Breast epithelium (tissue), 4 donors: ENCODE measurements around the gene UGP2. TPM values are rescaled to one million over a fixed set of nuclear protein-coding genes. Genes with fewer than 3 reads are reported as not detected.
A peak's percentile ranks its signal among the peaks of the same experiment; 100 is the strongest.

ENCODE experiments used
- DNase-seq, 2 donors: peaks; one replicate each; pipeline ENCODE4 v3.0.0-alpha.2; 2019; ENCODE audit warnings: low spot score in 2 of 2
- H3K27ac ChIP-seq, 2 donors: fragments of 200-600 bp; sonication (generic) in 1 of 2; one replicate each; pipeline ENCODE4 v1.5.1; 2016 to 2019; ENCODE audit warnings: mild to moderate bottlenecking in 1 of 2
- H3K27me3 ChIP-seq, 2 donors: fragments of 200-600 bp; sonication (generic) in 1 of 2; one replicate each; pipeline versions ENCODE4 v1.5.1 to v1.6.0; 2017 to 2019; ENCODE audit warnings: control low read depth in 1 of 2, mild to moderate bottlenecking in 1 of 2
- H3K36me3 ChIP-seq: fragments of 200-600 bp; one replicate; pipeline ENCODE4 v1.5.1; 2019
- H3K4me1 ChIP-seq, 2 donors: fragments of 200-600 bp; sonication (generic); one replicate each; pipeline ENCODE4 v1.5.1; 2016 to 2019; ENCODE audit warnings: control low read depth in 1 of 2
- H3K4me3 ChIP-seq, 3 donors: fragments of 200-600 bp; sonication (generic); 1 replicate in 2 of 3; 2 replicates in 1 of 3; pipeline ENCODE4 v1.5.1; 2016 to 2019; ENCODE audit warnings: mild to moderate bottlenecking in 3 of 3, moderate library complexity in 2 of 3
- H3K9me3 ChIP-seq, 2 donors: fragments of 200-600 bp; sonication (generic) in 1 of 2; one replicate each; pipeline ENCODE4 v1.5.1; 2016 to 2019; ENCODE audit warnings: control low read depth in 1 of 2
- CTCF ChIP-seq, 3 donors: fragments of 450-650 bp; IDR thresholded peaks; one replicate each; pipeline ENCODE4 v1.5.1; 2016 to 2017; ENCODE audit warnings: antibody characterized with exemption in 3 of 3, mild to moderate bottlenecking in 3 of 3, moderate library complexity in 3 of 3
- POLR2A ChIP-seq: fragments of 450-650 bp; IDR thresholded peaks from one replicate; pipeline ENCODE4 v1.6.1; 2016; ENCODE audit warnings: antibody characterized with exemption, mild to moderate bottlenecking, moderate library complexity
- POLR2AphosphoS5 ChIP-seq, 3 donors: sonication (generic); formaldehyde crosslinking; IDR thresholded peaks; one replicate each; pipeline ENCODE4 v1.6.1; 2017; ENCODE audit warnings: antibody characterized with exemption in 3 of 3
- intact Hi-C: fragments of 100-400 bp; cut with DNase I; formaldehyde crosslinking; loops from one replicate; pipeline ENCODE4 v1.15.1; 2023; ENCODE audit warnings: low total_unique reads
- total RNA-seq, 3 donors: library from RNA; depleted of rRNA; stranded (reverse); fragments of >200 nt; gene quantifications; one replicate each; pipeline ENCODE4 v1.1.0, GENCODE V29; 2016

The UGP2 gene
- total RNA-seq, 3 donors from 2014 or later = 147 to 337 (median 204) TPM

- H3K9me3 ChIP-seq = no peaks in the 10 kb centered on the region
- DNase-seq = no peak
- no peak overlapping the region for H3K4me3 ChIP-seq
- TF ChIP-seq POLR2AphosphoS5 (IDR thresholded peaks at IDR 0.05) (no peak), POLR2A (no peak), CTCF (IDR thresholded peaks at IDR 0.05) (no peak)
- peaks cover 0 to 5% of the 10 kb centered on the region in 2 donors for H3K4me1 ChIP-seq
- H3K36me3 ChIP-seq = no peaks in the 10 kb centered on the region
- no peaks in the 10 kb centered on the region for H3K27me3 ChIP-seq
- intact Hi-C loops = no loop called here
- peak overlapping the region in 1 of 2 donors; percentile 5 for H3K27ac ChIP-seq
Measured at GRCh38 chr2:63893163-63893562, 51.5 kb downstream of the UGP2 start.

GRCh38 chr2:63894167-63894566, 52.5 kb downstream of the UGP2 start:
- Histone ChIP-seq H3K27me3 (no peaks in the 10 kb centered on the region), H3K9me3 (no peaks in the 10 kb centered on the region), H3K36me3 (no peaks in the 10 kb centered on the region), H3K27ac (no peak overlapping the region), H3K4me1 (peaks cover 0 to 5% of the 10 kb centered on the region in 2 donors), H3K4me3 (no peak overlapping the region)
- TF ChIP-seq CTCF (IDR thresholded peaks at IDR 0.05) (no peak), POLR2A (no peak), POLR2AphosphoS5 (IDR thresholded peaks at IDR 0.05) (no peak)
- DNase-seq = no peak
- intact Hi-C loops = no loop called here

GRCh38 chr2:63898839-63899238, 57.1 kb downstream of the UGP2 start:
- no peak for DNase-seq
- Histone ChIP-seq H3K9me3 (peaks cover 5 to 12% of the 10 kb centered on the region in 2 donors), H3K36me3 (no peaks in the 10 kb centered on the region), H3K27ac (no peak overlapping the region), H3K27me3 (no peaks in the 10 kb centered on the region), H3K4me3 (no peak overlapping the region), H3K4me1 (no peaks in the 10 kb centered on the region)
- TF ChIP-seq POLR2AphosphoS5 (IDR thresholded peaks at IDR 0.05) (no peak), CTCF (IDR thresholded peaks at IDR 0.05) (no peak), POLR2A (no peak)
- intact Hi-C loops = no loop called here

DNA sequence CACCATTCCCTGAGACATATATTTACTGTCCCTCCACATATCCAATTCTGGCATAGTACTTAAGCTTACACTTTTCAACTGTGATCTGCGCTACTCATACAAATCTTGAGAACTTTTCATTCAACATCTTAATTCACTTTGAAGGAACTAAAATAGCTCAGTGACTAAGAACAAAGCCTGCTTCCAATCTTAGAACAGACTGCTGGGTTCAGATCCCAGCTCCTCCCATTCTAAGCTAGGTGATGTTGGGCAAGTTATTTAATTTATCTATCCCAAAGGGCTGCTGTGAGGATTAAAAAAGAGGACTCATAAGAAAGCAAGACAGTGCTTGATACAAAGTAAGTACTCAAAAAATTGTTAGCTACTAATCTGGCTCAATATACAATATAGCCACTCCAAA, 57.9 kb downstream of the UGP2 start:
- intact Hi-C loops = no loop called here
- Histone ChIP-seq H3K27ac (no peak overlapping the region), H3K36me3 (no peaks in the 10 kb centered on the region), H3K4me3 (no peak overlapping the region), H3K9me3 (peaks cover 5 to 12% of the 10 kb centered on the region in 2 donors), H3K4me1 (no peaks in the 10 kb centered on the region), H3K27me3 (no peaks in the 10 kb centered on the region)
- no peak for DNase-seq
- TF ChIP-seq POLR2A (no peak), CTCF (IDR thresholded peaks at IDR 0.05) (no peak), POLR2AphosphoS5 (IDR thresholded peaks at IDR 0.05) (no peak)

- intact Hi-C loops = no loop called here
- TF ChIP-seq POLR2AphosphoS5 (IDR thresholded peaks at IDR 0.05) = no peak
- Histone ChIP-seq H3K9me3 (peaks cover 5 to 12% of the 10 kb centered on the region in 2 donors), H3K27me3 (no peaks in the 10 kb centered on the region), H3K27ac (no peak overlapping the region), H3K36me3 (no peaks in the 10 kb centered on the region), H3K4me3 (no peak overlapping the region), H3K4me1 (no peaks in the 10 kb centered on the region)
- DNase-seq = no peak
Measured at GRCh38 chr2:63902149-63902548, 60.5 kb downstream of the UGP2 start.

GRCh38 chr2:63903003-63903402, 61.3 kb downstream of the UGP2 start:
- peaks cover 5 to 12% of the 10 kb centered on the region in 2 donors for H3K9me3 ChIP-seq
- no peaks in the 10 kb centered on the region for H3K27me3 ChIP-seq
- no peak for DNase-seq
- H3K4me3 ChIP-seq = no peak overlapping the region
- no peak overlapping the region for H3K27ac ChIP-seq
- intact Hi-C loops = no loop called here
- TF ChIP-seq CTCF (IDR thresholded peaks at IDR 0.05) (no peak), POLR2A (no peak), POLR2AphosphoS5 (IDR thresholded peaks at IDR 0.05) (no peak)
- no peaks in the 10 kb centered on the region for H3K36me3 ChIP-seq
- no peaks in the 10 kb centered on the region for H3K4me1 ChIP-seq
